Body of pancreas (tissue), 4 donors: ENCODE measurements around the gene HID1.

Source experiments
- POLR2A ChIP-seq, 3 donors: fragments of 450-650 bp; IDR thresholded peaks; one replicate each; pipeline ENCODE4 v1.6.1; 2016; ENCODE audit warnings: antibody characterized with exemption in 3 of 3, mild to moderate bottlenecking in 2 of 3
- TF ChIP-seq, protein P1 (sequence below), 7 experiments: fragments of 450-650 bp in 4 of 7; fragments of 200-600 bp in 3 of 7; sonication (generic) in 3 of 7; IDR thresholded peaks; one replicate each; pipeline ENCODE4 v1.5.1; 2016 to 2019; ENCODE audit warnings: antibody characterized with exemption in 7 of 7

- TF ChIP-seq, protein P1, sequence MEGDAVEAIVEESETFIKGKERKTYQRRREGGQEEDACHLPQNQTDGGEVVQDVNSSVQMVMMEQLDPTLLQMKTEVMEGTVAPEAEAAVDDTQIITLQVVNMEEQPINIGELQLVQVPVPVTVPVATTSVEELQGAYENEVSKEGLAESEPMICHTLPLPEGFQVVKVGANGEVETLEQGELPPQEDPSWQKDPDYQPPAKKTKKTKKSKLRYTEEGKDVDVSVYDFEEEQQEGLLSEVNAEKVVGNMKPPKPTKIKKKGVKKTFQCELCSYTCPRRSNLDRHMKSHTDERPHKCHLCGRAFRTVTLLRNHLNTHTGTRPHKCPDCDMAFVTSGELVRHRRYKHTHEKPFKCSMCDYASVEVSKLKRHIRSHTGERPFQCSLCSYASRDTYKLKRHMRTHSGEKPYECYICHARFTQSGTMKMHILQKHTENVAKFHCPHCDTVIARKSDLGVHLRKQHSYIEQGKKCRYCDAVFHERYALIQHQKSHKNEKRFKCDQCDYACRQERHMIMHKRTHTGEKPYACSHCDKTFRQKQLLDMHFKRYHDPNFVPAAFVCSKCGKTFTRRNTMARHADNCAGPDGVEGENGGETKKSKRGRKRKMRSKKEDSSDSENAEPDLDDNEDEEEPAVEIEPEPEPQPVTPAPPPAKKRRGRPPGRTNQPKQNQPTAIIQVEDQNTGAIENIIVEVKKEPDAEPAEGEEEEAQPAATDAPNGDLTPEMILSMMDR (IDR thresholded peaks at IDR 0.05), result no peak
- TF ChIP-seq POLR2A (IDR thresholded peaks at IDR 0.05), result no peak
Observed at GRCh38 chr17:74924250-74924948, 48.2 kb downstream of the HID1 start, which contains the start of gene OTOP2.
